Medulla oblongata (tissue), 1 donor: ENCODE measurements around the gene TBC1D13.
"Not testable (repeated sequence)": the region's sequence is repeated elsewhere in the genome, so short reads cannot be mapped to it uniquely, and the experiment has no call there.

Experiments
- DNase-seq: peaks from one replicate; pipeline ENCODE4 v3.0.0-alpha.2; 2015; ENCODE audit errors: extremely low spot score

The TBC1D13 gene

DNA sequence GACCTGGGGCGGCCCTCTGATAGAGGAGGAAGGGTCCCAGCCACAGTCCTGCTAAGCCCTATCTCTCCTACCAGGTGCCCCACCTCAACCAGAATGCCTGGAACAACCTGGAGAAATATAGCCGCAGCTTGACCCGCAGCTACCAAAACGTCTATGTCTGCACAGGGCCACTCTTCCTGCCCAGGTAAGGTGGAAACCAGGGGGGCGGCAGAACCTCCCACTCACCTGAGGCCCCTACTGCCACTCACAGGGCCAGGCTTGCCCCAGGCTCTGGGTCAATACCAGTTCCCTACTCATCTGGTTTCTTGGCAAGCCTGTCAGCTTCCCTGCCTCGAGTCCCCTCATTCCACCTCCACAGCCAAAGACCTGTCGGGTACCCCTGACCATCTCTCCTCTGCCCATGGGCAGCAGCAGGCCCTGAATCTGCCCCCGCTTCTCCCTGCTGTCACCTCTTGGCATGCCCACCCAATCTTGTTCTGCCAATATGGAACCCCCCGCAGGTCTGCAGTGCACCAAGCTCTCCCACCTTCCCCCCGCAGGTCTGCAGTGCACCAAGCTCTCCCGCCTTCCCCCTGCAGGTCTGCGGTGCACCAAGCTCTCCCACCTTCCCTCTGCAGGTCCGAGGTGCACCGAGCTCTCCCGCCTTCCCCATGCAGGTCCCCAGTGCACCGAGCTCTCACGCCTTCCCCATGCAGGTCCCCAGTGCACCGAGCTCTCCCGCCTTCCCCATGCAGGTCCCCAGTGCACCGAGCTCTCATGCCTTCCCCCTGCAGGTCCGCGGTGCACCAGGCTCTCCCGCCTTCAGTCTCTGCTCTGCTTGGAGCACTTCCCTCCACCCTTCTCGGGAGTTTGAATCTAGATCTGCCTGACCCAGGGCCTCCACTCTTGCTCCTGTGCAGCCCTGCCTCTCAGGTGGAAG is 33.9 kb downstream of the TBC1D13 start:
- no peak for DNase-seq

DNA sequence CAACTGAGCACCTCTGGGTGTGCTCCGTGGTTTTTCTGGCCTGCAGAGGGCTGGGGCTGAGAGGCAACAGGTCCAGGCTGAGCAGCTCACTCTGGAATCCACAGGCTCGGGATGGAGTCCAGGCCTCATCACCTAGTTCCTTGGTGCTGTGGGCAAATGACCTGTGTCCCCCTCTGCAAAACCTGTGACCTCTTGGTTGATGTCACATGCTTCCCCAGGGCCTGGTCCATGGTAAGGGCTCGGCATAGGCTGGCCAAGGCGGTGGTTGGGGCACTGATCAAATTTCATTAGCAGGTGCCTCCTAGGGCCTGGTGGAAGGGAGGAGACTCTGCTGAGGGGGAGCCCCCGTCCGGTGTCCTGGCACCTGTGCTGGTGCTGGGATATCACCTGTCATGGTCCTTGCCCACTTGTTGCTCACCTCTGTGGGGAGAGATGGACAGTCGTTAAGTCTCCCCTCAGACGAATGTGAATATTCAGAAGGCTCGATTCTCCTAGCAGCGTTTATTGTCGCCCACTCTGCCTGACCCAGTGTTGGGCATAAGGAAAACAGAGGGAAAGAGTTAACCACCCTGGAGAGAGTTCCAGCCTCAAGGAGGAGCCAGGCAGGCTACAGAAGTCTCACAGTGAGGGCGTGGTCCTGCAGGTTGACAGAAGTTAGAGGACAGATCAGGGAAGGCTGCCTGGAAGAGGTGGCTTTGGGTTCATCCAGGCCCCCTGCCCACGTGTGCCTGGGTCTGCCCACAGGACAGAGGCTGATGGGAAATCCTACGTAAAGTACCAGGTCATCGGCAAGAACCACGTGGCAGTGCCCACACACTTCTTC is 34.7 kb downstream of the TBC1D13 start:
- no peak for DNase-seq

DNA sequence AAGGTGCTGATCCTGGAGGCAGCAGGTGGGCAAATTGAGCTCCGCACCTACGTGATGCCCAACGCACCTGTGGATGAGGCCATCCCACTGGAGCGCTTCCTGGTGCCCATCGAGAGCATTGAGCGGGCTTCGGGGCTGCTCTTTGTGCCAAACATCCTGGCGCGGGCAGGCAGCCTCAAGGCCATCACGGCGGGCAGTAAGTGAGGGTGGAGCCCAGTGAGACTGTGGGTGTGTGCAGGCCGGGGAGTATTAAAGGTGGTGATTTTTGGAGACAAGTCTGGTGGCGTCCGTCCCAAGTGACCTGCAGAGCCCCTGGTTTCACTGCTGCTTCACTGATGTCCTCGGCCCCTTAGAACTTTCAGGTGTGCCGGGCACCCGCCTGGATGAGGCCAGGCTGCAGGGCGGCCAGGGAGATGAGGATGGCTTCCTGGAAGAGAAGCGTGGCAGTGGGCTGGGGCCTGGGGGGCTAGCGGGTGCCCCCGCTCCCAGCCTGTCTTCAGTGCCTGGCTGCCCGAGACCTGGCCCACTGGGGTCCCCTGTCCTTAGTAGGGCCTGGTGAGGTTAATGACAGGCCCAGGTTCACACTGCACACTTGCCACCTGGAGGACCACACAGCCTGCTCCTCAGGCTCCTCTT is 35.5 kb downstream of the TBC1D13 start:
- DNase-seq = no peak

DNA sequence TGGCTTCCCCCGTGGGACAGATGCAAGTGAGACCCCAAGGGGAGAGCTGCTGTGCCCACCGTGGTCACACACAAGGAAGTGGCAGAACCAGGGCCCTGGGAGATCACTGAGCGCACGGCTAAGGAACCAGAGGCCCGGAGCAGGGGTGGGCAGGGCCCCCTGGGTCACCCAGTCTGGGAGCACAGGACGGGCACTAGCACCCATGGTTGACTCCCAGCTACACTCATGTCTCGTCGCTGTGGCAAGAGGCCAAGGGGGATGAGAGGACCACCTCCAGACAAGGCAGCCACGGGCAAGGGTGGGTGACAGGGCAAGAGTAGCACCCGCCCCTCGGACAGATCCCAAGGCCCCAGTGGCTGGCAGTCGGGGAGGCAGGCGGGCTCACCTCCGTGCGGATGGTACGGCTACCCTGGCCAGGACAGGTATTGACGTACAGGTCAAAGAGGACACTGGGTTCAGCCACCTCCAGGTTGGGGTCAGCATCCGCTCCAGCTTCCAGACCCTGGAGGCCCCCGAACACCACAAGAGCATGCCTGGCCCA is 36.4 kb downstream of the TBC1D13 start:
- no peak for DNase-seq

DNA sequence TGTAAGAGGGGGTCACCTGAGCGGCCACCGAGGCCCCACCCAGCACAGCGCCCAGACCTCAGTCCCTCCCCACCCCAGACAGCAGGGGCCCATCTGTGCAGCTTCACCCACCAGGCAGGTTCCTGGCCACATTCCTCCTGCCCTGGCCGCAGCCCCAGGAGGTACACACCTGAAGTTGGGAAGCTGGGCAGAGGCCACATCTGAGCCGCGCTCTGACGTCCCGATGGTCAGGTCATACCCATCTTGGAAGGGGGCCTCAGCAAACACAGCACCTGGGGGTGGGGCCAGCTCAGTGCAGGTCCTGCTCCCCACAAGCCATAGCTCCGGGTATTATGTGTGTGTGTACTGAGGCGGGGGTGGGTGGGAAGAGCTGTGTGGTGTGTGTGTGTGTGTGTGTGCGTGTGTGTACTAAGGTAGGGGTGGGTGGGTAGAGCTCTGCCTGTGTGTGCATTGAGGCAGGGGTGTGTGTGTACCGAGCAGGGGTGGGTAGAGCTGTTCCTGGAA is 36.9 kb downstream of the TBC1D13 start:
- no peak for DNase-seq

DNA sequence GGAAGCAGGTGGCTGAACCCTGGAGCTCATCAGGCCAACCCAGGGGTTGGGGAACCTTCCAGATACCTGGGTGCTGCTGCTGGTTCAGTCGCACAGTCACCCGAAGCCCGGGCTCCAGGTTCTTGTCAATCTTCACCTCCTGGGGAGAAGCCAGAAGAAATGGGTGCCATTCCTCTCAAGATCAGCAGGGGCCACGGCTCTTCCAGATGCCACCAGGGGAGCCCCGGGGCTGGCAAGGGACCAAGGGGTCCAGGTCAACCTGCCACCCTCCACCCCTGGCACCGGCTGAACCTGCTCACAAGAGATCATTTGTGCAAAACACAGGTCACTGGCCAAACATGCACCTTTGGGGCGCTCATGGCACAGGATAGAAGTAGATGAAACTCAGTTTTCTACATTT is 37.9 kb downstream of the TBC1D13 start:
- DNase-seq = no peak

DNA sequence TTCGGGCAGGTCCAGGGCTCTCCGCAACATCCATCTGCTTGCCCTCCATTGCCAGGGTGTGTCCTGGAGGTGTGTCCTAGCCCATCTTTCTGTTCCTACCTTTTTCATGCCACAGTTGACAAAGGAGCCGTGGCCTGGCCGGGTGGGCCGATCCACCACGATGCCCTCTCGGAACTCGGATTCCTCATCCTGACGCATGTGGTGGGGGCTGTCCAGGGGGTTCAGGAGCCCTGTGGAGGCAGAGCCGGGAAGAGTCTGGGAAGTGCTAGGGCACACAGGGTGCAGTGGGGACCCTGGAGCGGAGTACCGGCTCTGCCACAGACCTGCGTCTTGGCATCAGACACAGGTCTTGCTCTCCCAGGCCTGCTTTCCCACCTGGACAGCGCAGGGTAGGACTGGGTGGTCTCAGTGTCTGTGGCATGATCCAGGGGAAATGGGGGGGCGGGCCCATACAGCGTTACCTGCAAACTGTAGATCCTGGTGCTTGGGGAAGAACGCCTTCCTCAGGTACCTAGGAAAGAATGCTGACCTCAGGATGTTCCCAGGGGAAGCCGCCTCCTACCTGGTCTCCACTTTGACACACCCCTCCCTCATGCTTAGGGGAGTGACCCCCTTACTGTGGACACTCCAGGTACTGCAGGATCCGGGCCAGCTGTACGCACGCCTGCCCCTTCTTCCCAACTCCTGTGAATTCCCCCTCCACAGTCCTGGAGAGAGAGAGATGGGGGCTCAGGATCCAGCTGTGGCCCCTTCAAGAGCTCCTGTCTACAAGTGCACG is 39.1 kb downstream of the TBC1D13 start:
- no peak for DNase-seq

DNA sequence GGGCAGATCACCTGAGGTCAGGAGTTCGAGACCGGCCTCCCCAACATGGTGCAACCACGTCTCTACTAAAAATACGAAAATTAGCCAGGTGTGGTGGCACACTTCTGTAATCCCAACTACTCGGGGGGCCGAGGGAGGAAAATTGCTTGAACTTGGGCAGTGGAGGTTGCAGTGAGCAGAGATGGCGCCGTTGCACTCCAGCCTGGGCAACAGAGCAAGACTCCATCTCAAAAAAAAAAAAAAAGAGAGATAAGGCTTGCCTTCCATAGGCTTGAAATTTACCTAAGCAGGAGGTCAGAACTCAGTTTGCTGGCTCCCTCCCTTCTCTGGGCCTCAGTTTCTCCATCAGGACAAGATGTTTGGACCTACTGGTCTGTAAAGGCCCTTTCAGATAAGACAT is 41.2 kb downstream of the TBC1D13 start:
- no peak for DNase-seq

DNA sequence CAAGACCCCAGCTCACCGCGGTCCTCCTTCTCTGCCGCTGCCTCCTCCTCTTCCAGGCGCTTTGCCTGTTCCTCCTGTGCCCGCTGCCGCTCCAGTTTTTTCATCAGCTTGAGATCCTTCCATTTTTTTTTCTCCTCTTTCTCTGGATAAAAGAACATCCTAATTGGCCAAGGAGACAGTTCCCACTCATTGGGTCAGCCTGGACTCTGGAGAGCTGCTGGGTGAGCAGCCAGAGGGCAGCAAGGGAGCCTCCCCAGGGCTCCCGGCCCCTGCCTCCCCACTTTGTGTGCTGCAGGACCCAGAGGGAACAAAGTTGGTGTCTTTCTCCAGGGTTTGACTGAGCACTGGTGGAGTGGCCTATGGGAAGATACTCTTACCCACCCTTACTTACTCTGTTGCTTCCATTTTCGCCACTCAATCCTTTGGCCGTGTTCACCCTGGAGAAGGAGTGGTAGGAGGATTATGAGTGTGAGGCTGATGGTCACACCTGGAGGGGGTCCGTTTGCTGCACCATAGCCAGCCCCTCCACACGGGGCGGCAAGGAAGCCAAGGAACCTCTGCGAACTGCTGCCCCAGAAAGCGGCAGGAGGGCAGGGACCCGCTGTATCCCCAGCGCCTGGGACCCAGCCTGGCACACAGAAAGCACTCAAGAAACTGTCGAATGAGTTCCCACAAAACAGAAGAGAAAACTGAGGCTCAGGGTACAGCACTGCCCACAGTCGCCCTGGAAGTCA is 41.8 kb downstream of the TBC1D13 start:
- DNase-seq = no peak

DNA sequence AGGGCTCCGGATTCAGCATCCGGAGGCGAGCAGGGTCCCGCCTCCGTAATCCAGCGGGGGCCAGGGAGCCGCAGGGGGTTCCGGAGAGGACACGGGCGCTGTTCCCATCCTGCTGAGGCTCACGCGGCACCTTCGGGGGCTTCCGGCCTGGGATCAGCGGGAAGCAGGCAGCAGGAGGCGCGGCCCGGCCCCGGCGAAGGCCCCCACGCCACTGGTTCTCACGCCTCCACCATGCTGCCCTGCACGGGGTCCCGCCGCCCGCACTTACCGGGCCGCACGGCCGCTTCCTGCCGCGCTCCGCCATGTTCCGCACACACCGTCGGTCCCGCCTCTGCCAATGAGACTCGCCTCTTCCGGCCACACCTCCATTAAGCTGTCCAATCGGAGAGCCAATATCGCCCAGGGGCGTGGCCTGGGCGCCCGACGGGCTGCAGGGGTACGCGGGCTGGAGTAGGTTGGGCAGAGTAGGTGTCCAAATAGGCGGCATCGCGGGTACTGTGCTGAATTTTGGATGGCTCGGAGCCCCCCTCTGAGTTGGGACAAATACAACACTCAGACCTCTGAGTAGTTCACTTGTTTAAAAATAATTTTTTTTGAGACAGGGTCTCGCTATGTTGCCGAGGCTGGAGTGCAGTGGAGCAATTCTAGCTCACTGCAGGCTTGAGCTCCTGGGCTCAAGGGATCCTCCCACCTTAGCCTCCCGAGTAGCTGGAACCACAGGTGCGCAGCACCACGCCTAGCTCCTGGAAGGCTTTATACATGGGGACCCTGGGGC is 42.6 kb downstream of the TBC1D13 start, which contains the start of gene SPOUT1:
SPOUT1 (minus strand) TSS at position 318 of the 775 bp plus-strand sequence; CDS start at position 304, 14 bp downstream.
- DNase-seq = peak; percentile 98

DNA sequence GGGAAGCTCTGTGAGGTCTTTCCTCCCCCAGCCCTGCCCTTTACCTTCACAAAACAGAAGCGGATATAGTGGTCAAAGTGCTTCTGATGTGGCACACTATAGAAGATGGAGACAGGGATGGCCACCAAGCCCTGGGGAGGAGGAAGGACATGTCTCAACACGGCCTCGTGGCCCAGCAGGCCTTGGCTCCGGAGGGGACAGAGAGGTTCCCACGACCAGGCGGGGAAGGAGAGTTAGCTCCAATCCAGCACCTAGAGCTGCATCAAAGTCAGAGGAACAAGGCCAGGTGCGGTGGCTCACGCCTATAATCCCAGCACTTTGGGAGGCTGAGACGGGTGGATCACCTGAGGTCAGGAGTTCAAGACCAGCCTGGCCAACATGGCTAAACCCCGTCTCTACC is 46.6 kb downstream of the TBC1D13 start:
- no peak for DNase-seq

DNA sequence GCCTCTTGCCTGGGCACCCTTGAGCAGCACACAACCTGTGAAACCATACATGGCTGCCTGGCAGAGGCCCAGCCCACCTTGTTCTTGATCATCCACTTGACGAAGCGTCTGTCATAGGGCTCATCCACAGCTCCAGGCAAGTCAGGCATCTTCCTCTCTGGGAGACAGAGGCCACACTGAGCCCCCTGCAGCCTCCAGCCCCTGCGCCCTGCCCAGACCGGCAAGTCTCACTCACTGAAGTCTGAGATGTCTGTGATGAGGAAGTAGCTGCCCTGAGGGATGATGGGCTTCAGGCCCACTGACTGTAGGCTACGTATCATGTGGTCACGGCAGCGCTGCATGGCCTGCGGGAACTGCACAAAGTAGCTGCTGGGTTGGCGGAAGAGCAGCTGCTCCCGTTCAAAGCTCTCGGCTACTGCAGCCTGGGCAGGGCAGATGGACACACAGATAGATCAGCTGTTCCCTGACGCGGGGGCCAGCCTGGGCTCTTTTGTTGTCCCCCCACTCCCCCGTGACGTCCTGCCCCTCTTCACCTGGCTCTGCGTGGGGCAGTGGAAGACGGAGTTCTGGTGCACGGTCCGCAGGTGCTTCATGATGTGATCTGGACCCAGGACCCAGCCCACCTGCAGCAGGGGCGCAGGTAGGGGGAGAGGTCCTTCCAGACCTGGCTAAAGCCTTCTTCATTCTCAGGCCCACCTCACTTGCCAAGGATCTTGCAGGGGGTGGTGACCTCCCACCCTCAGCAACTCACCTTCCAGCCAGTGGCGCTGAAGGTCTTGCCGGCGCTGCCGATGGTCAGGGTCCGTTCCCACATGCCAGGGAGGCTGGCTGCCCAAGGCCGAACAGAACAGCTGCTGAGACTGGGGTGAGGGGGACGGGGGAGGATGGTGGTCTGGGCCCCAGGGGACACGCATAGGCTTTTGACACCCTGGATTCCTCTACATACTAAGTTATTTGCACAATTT is 48.5 kb downstream of the TBC1D13 start:
- DNase-seq = no peak

DNA sequence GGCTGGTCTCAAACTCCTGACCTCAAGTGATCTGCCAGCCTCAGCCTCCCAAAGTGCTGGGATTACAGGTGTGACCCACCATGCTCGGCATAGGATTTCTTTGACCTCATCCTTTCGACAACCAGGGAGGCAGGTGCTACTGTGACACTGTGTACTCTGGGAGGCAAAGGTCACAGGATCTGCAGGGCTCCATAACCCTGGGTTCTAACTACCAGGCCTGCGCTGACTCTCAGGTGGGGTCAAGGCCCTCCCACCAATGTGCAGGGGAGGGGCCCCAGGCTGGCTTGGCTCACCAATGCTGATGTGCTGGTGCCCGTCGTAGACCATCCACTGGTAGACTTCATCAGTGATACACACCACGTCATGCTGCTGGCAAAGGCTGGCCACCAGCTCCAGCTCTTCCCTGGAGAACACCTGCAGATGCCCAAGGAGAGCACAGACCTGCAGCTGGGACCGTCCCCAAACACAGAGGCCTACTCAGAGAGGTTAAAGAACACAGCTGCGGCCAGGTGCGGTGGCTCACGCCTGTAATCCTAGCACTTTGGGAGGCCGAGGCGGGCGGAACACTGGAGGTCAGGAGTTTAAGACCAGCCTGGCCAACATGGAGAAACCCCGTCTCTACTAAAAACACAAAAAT is 49.6 kb downstream of the TBC1D13 start:
- no peak for DNase-seq

DNA sequence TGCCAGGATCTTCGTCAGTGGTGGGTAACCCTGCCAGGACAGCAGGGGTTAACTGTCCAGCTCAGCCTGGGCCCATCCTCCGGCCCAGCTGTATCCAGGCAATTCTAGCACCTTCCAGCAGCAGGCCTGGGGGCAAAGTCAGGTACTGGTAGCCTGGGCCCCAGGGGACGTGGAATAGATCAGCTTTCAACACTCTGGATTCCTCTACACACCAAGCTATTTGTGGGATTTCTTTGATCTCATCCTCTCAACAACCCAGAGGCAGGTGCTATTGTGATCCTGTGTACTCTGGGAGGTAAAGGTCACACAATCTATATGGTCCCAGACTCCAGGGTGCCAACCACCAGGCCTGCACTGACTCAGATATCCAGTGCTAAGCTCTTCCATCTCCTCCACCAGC is 51.3 kb downstream of the TBC1D13 start:
- no peak for DNase-seq

DNA sequence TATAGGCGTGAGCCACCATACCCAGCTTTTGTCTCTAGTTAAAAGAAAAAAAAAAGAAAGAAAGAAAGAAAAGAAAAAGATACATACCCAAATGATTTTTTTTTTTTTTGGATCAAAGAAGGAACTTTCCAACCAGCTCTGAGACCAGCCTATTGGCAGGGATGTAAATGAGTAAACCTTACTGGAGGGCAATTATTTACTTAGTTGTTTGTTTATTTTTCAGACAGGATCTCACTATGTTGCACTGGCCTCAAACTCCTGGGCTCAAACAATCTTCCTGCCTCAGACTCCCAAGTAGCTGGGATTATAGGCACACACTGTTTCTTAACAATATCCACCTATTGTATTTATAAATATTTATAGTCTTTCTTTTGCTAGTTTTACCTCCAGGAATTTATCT is 53.5 kb downstream of the TBC1D13 start:
- DNase-seq = no peak

DNA sequence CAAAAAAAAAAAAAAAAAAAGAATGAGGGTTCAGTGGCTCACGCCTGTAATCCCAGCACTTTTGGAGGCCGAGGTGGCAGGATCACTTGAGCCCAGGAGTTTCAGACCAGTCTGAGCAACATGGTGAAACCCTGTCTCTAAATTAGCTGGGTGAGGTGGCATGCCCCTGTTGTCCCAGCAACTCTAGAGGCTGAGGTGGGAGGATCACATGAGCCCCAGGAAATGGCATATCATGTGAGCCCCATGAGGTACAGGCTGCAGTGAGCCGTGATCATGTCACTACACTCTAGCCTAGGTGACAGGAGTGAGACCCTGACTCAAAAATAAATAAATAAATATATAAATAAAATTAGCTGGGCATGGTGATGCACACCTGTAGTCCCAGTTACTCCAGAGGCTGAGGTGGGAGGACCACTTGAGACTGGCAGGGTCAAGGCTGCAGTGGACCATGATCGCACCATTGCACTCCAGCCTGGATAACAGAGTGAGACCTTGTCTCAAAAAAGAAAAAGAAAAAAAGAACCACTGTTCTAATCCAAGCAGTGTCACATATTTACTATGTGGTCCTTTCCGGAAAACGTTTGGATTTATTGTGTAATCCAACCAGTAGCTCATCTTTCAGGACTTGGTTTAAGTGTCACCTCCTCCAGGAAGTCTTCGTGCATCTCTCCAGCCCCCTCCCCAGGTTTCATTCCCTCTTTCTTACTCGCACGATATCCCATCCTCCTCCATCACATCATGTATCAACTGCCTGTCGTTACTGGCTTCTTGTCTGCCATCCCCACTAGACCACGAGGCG is 54.8 kb downstream of the TBC1D13 start:
- no peak for DNase-seq

DNA sequence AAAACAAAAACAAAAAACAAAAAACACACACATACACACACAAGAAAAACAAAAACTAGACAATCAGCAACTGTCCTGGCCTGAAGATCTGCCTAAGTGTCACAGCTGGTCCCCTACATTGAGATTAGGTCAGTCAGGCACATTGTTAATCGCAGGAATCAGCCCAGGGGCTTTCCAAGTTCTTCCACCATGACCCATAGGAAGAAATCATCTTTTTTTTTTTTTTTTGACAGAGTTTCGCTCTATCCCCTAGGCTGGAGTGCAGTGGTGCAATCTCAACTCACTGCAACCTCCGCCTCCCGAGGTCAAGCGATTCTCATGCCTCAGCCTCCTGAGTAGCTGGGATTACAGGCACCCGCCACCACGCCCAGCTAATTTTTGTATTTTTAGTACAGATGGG is 56.1 kb downstream of the TBC1D13 start:
- DNase-seq = not testable (repeated sequence)
